ENCODE data around the gene AGK. TPM values are rescaled to one million over a fixed set of nuclear protein-coding genes. Genes with fewer than 3 reads are reported as not detected.

The AGK gene
- total RNA-seq, 1 donor = 28.7 TPM

DNA sequence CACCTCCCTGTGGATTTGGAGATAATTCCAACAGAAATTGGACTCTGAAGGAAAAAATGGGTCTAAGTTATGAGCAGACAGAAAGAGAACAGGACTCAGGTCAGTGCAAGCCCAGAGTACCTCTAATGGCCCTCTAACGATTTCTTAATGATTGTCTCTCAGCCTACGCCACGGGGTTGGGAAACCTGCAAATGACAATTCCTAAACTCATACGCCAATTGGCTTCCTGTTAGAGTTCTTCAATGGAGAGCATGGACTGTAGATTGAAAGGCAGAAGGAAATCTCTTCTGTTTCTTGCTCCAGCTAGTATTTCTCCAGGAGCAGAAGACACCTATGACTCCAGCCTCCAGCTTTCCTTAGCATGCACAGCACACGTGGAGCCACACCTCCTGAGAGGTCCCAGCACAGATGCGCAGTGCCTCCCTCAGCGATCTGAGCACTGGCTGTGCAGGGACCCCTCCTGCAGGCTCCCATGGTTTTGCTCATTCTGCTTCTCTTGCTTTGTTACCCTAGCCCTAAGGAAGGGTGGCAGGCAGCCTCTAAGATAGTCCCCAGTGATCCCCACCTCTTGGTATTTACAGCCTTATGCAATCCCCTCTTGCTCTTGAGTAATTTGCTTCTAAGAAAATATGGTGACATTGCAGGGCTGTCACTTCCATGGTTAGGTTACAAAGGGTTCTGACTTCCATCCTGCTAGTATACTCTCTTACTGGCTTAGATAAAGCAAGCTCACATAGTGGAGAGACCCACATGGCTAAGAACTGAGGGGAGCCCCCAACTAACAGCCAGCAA, 120.7 kb downstream of the AGK start:
- TF ChIP-seq, protein P1, sequence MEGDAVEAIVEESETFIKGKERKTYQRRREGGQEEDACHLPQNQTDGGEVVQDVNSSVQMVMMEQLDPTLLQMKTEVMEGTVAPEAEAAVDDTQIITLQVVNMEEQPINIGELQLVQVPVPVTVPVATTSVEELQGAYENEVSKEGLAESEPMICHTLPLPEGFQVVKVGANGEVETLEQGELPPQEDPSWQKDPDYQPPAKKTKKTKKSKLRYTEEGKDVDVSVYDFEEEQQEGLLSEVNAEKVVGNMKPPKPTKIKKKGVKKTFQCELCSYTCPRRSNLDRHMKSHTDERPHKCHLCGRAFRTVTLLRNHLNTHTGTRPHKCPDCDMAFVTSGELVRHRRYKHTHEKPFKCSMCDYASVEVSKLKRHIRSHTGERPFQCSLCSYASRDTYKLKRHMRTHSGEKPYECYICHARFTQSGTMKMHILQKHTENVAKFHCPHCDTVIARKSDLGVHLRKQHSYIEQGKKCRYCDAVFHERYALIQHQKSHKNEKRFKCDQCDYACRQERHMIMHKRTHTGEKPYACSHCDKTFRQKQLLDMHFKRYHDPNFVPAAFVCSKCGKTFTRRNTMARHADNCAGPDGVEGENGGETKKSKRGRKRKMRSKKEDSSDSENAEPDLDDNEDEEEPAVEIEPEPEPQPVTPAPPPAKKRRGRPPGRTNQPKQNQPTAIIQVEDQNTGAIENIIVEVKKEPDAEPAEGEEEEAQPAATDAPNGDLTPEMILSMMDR (IDR thresholded peaks at IDR 0.05; ENCODE audit: insufficient read depth, low read length) = no peak

DNA sequence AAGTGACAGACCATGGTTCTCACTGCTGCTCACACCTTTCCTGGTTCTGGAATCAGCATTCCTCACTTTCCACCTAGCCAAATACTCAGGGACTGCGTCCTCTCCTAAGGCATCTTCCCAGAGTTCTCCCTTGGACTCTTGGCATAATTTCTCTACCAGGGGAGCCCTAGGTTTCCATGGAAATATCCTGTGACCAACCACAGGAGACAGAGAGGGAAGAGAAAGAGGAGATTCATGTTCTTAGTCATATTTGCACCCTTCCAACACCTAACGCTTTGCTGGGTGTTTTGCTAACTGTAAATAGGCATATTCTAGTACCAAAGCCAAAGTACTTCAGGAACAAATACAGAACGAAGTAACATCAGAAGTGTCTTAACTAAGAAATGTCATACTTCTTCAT, 122.1 kb downstream of the AGK start:
- DNase-seq (ENCODE audit: low read depth) = no peak
- TF ChIP-seq, protein P1 (IDR thresholded peaks at IDR 0.05; ENCODE audit: insufficient read depth, low read length) = no peak
- no peak overlapping the region for H3K4me3 ChIP-seq (ENCODE audit: low read depth, low read length)

More for the DNA sequence above, 120.7 kb downstream of the AGK start:
- DNase-seq (ENCODE audit: low read depth) = no peak
- H3K4me3 ChIP-seq (ENCODE audit: low read depth, low read length) = no peak overlapping the region

DNA sequence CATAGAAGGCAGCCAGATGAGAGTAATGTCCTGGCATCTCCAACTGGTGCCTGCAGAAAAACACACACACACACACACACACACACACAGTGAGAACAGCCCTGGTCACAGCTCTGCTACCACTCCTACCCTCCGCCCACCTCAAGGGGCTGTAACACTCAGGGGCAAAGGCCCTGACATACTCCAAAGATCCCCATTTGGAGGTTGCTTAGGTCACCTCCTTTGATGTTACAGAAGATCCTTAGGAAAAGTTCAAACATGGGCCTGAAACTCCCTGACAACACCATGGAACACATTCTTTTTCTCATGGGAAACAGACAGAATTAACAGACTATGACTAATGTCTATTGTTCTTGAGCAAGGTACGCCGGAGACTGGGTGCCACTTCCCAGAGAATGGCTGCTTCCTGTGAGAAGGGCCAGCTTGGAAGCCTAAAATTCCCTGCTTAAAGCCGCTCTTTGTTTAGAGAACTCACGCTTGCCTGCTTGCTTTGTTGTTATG, 123.0 kb downstream of the AGK start:
- DNase-seq (ENCODE audit: low read depth) = peak; percentile 57
- H3K4me3 ChIP-seq (ENCODE audit: low read depth, low read length) = no peak overlapping the region
- TF ChIP-seq, protein P1 (IDR thresholded peaks at IDR 0.05; ENCODE audit: insufficient read depth, low read length) = no peak

DNA sequence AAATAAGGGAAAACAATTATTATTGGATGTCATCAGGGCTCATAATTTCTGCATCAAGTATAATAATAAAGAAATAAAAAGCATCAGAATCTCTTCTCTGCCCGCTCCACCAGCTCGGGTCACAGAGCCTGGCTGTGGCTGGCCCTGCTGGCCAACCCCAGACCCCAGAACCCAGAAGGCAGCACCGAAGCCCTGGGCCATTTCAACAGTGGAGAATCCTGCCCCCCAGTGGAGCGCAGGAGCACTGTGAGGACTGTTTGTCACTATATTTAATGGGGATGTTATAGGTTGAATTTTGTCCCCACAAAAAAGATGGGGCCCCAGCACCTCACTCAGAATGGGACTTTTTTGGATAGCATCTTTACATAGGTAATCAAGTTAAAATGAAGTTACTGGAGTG, 123.5 kb downstream of the AGK start:
- DNase-seq (ENCODE audit: low read depth) = no peak
- H3K4me3 ChIP-seq (ENCODE audit: low read depth, low read length) = no peak overlapping the region
- TF ChIP-seq, protein P1 (IDR thresholded peaks at IDR 0.05; ENCODE audit: insufficient read depth, low read length) = no peak

DNA sequence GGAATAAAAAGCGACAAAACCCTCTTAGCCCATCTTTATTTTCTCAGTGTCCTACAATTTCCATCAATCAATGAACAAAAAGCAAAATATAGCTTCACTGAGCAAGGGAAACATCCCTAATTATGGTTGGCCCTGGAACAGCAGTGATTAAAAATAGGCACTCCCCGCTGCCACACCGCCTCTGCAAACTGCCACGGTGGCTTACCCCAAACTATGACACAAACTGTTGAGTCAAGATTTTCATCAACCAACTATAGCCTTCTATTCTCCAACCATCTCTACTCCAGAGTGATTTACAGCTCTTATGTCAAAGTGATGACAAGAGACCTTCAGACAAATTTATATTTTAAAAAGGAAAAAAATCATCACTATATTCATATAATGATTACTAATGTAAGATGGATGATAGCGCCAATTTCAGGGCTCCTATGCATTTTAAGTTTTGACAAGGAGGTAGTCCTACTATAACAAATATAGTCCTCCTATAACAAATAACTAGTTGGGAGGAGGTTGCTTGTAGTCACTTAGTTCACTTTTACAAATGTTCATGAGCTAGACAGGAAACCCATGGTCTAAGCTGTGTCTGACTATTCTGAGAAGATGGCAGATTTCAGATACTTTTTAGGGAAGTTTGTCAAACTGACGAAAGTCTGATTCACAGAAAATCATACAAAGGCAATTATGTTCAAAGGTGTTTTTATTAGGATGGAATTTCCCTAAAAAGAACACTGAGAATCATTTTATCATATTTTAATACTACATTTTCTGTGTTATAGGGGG, 124.4 kb downstream of the AGK start:
- no peak overlapping the region for H3K4me3 ChIP-seq (ENCODE audit: low read depth, low read length)
- no peak for DNase-seq (ENCODE audit: low read depth)
- TF ChIP-seq, protein P1 (IDR thresholded peaks at IDR 0.05; ENCODE audit: insufficient read depth, low read length) = no peak

DNA sequence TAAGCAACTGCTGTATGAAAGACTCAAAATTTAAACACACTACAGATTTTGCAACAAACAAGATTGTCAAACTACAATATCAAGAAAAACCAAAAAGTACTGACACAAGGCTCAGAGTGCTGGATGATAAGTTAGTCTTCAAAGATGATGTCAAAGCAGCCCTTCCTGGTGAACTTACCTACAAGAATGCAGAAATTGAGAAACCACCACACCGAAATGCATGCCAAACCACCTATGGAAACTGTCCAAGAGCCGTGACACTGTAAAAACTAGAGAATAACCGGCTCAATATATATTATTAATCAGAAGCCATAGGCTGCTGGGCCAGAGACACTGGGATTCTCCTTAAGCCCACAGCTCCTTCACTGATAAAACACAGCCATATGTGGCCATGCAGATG, 125.4 kb downstream of the AGK start:
- H3K4me3 ChIP-seq (ENCODE audit: low read depth, low read length) = no peak overlapping the region
- peak; percentile 38 for DNase-seq (ENCODE audit: low read depth)
- TF ChIP-seq, protein P1 (IDR thresholded peaks at IDR 0.05; ENCODE audit: insufficient read depth, low read length) = no peak

Data from fibroblast of the aortic adventitia (primary cell).